Central memory CD8-positive, alpha-beta T cell (primary cell): Measurements from ENCODE around the gene SP2.

Source experiments
- ATAC-seq: fragments of 150-1000 bp; cut with Tn5 transposase; replicated peaks from 2 replicates; pipeline ENCODE4 v1.10.0; 2022; ENCODE audit warnings: mild to moderate bottlenecking, moderate FRiP score, moderate number of reproducible peaks; ENCODE audit not compliant: poor library complexity, severe bottlenecking; ENCODE audit errors: extremely low read depth
- DNase-seq, 2 donors: peaks; one replicate each; pipeline ENCODE4 v3.0.0; 2021; ENCODE audit warnings: low spot score in 2 of 2
- H3K27ac Mint-ChIP-seq: one replicate; pipeline ENCODE4 v1.8.0; 2022; ENCODE audit warnings: low read depth, mild to moderate bottlenecking, moderate library complexity, mixed read lengths
- H3K27me3 Mint-ChIP-seq: one replicate; pipeline ENCODE4 v1.8.0; 2022; ENCODE audit warnings: mixed read lengths
- H3K36me3 Mint-ChIP-seq: one replicate; pipeline ENCODE4 v1.8.0; 2022; ENCODE audit warnings: mild to moderate bottlenecking, moderate library complexity, mixed read lengths; ENCODE audit not compliant: insufficient read depth
- H3K4me1 Mint-ChIP-seq: one replicate; pipeline ENCODE4 v1.8.0; 2022; ENCODE audit warnings: mixed read lengths
- H3K4me3 Mint-ChIP-seq: one replicate; pipeline ENCODE4 v1.8.0; 2022; ENCODE audit warnings: mild to moderate bottlenecking, moderate library complexity, mixed read lengths
- H3K9me3 Mint-ChIP-seq: one replicate; pipeline ENCODE4 v1.8.0; 2022; ENCODE audit warnings: mixed read lengths

SP2 gene

GRCh38 chr17:47857551-47858455 is 38.2 kb upstream of the SP2 start:
- Mint-ChIP-seq H3K27me3 (peaks cover 71% of the 10 kb centered on the region), H3K9me3 (no peaks in the 10 kb centered on the region), H3K27ac (no peak overlapping the region), H3K4me3 (no peak overlapping the region), H3K4me1 (no peaks in the 10 kb centered on the region), H3K36me3 (no peaks in the 10 kb centered on the region)
- ATAC-seq (no peak), DNase-seq (no peak)

DNA sequence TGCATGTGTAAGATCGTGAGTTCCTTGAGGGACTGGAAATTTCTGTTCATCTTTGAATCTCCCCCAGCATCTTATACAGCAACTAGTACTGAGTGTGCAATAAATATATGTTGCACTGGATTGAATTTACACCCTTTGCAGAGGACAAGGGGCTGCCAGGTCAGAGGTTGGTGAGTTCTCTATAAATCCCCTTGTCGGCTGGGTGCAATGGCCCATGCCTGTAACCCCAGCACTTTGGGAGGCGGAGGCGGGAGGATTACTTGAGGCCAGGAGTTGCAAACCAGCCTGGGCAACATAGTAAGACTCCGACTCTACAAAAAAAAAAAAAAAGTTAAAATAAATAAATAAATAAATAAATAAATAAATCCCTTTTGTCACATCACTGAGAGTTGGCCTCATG is 35.6 kb upstream of the SP2 start:
- Mint-ChIP-seq H3K4me1 (no peaks in the 10 kb centered on the region), H3K27me3 (peaks cover 56% of the 10 kb centered on the region), H3K27ac (no peak overlapping the region), H3K36me3 (no peaks in the 10 kb centered on the region), H3K4me3 (no peak overlapping the region), H3K9me3 (no peaks in the 10 kb centered on the region)
- ATAC-seq (no peak), DNase-seq (no peak)

- ATAC-seq = no peak
- Mint-ChIP-seq H3K27me3 (peaks cover 54% of the 10 kb centered on the region), H3K27ac (no peak overlapping the region)
Measured at GRCh38 chr17:47862621-47863440, 33.2 kb upstream of the SP2 start.

DNA sequence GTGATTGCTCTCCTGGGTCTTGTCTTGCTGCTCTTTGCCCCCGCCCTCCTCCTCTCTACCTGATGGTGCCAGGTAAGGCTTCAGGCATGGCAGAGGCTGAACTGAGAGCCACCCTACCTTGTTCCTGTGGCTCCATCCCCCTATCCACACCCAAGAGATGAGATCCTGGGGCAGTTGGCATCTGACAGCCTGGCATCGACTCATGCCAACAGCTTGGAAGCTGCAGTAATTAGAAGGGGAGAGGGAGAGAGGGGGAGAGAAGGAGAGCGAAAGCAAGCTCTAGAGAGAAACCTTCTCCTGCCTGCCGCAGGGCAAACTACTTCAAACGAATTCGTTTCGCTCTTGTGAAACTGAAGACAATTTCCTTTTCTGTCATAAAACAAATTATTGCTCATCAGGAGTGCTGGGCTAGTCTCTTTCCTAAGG is 31.2 kb upstream of the SP2 start:
- H3K9me3 Mint-ChIP-seq = no peaks in the 10 kb centered on the region
- H3K4me3 Mint-ChIP-seq = no peak overlapping the region
- H3K27me3 Mint-ChIP-seq = peaks cover 57% of the 10 kb centered on the region
- no peaks in the 10 kb centered on the region for H3K4me1 Mint-ChIP-seq
- peaks cover 2% of the 10 kb centered on the region for H3K36me3 Mint-ChIP-seq
- ATAC-seq (no peak), DNase-seq (no peak)
- H3K27ac Mint-ChIP-seq = no peak overlapping the region

More at GRCh38 chr17:47862621-47863440, 33.2 kb upstream of the SP2 start:
- H3K4me3 Mint-ChIP-seq = no peak overlapping the region
- no peak for DNase-seq
- peaks cover 1% of the 10 kb centered on the region for H3K36me3 Mint-ChIP-seq
- no peaks in the 10 kb centered on the region for H3K9me3 Mint-ChIP-seq
- H3K4me1 Mint-ChIP-seq = no peaks in the 10 kb centered on the region

DNA sequence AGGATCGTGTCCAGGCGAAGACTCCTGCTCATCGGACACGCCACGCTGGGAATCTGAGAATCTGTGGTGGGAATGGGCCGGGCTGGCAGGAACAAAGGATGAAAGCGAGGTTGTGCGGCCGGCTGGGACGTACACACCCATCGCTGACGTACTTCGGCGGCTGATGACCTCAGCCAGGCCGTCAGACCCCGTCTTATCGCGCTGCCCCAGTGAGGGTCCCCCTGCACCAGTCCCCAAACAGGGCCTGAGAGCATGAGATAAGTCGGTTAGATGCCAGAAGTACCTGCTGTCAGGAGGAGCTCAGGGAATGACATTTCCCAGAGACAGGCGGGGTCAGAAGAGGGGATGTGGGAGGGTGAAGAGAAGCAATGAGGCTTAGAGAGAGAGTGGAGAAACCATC is 29.1 kb upstream of the SP2 start:
- ATAC-seq (no peak), DNase-seq (no peak)
- Mint-ChIP-seq H3K4me3 (no peak overlapping the region), H3K36me3 (peaks cover 2% of the 10 kb centered on the region), H3K9me3 (no peaks in the 10 kb centered on the region), H3K27ac (no peak overlapping the region), H3K4me1 (no peaks in the 10 kb centered on the region), H3K27me3 (peaks cover 70% of the 10 kb centered on the region)

- no peaks in the 10 kb centered on the region for H3K9me3 Mint-ChIP-seq
- H3K27ac Mint-ChIP-seq = no peak overlapping the region
- DNase-seq = no peak
- H3K4me1 Mint-ChIP-seq = no peaks in the 10 kb centered on the region
- H3K4me3 Mint-ChIP-seq = no peak overlapping the region
- peaks cover 81% of the 10 kb centered on the region for H3K27me3 Mint-ChIP-seq
- no peak for ATAC-seq
- H3K36me3 Mint-ChIP-seq = peaks cover 2% of the 10 kb centered on the region
Measured at GRCh38 chr17:47867813-47868533, 28.1 kb upstream of the SP2 start.

- DNase-seq (no peak), ATAC-seq (no peak)
- Mint-ChIP-seq H3K4me3 (no peak overlapping the region), H3K27me3 (peaks cover 92% of the 10 kb centered on the region), H3K36me3 (peaks cover 2% of the 10 kb centered on the region), H3K9me3 (no peaks in the 10 kb centered on the region), H3K27ac (no peak overlapping the region), H3K4me1 (no peaks in the 10 kb centered on the region)
Measured at GRCh38 chr17:47869114-47869513, 26.9 kb upstream of the SP2 start.

DNA sequence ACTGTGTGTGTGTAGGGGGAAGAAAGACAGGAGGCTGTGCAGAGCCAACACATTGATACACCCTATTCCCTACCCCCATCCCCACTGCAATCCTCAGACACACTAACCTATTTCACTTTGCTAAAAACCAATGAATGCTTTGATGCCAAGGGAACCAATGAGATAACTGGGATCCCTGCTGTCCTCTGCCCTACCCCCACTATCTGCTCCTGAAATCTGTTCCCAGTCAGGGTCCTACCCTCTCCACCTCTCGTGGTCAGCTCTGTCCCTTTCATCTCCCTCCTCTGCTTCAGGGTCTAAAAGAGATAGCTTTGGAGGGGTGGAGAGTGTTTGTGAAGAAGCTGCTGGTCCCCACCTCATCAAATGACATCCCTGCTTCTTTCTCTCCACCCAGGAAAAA is 26.0 kb upstream of the SP2 start:
- Mint-ChIP-seq H3K4me1 (no peaks in the 10 kb centered on the region), H3K4me3 (no peak overlapping the region), H3K27ac (no peak overlapping the region), H3K27me3 (peaks cover 94% of the 10 kb centered on the region), H3K9me3 (no peaks in the 10 kb centered on the region), H3K36me3 (peaks cover 2% of the 10 kb centered on the region)
- ATAC-seq = no peak
- no peak for DNase-seq

- H3K36me3 Mint-ChIP-seq = peaks cover 2% of the 10 kb centered on the region
- no peak overlapping the region for H3K27ac Mint-ChIP-seq
- DNase-seq = no peak
- no peaks in the 10 kb centered on the region for H3K4me1 Mint-ChIP-seq
- no peak for ATAC-seq
- H3K27me3 Mint-ChIP-seq = peaks cover 94% of the 10 kb centered on the region
- H3K4me3 Mint-ChIP-seq = no peak overlapping the region
- no peaks in the 10 kb centered on the region for H3K9me3 Mint-ChIP-seq
Measured at GRCh38 chr17:47871048-47871447, 25.0 kb upstream of the SP2 start.

GRCh38 chr17:47872019-47872650 is 23.9 kb upstream of the SP2 start:
- H3K27me3 Mint-ChIP-seq = peaks cover 87% of the 10 kb centered on the region
- H3K4me1 Mint-ChIP-seq = no peaks in the 10 kb centered on the region
- no peak overlapping the region for H3K4me3 Mint-ChIP-seq
- ATAC-seq (no peak), DNase-seq (no peak)
- H3K27ac Mint-ChIP-seq = no peak overlapping the region
- no peaks in the 10 kb centered on the region for H3K9me3 Mint-ChIP-seq
- peaks cover 2% of the 10 kb centered on the region for H3K36me3 Mint-ChIP-seq

- Mint-ChIP-seq H3K4me1 (no peaks in the 10 kb centered on the region), H3K9me3 (no peaks in the 10 kb centered on the region), H3K27me3 (peaks cover 91% of the 10 kb centered on the region), H3K27ac (no peak overlapping the region), H3K36me3 (peaks cover 2% of the 10 kb centered on the region), H3K4me3 (no peak overlapping the region)
- ATAC-seq = no peak
- DNase-seq = no peak
Measured at GRCh38 chr17:47872651-47873161, 23.3 kb upstream of the SP2 start.
